Liver (tissue), 10 donors: ENCODE data around the gene TUBG2. TPM values are rescaled to one million over a fixed set of nuclear protein-coding genes. Genes with fewer than 3 reads are reported as not detected.

Experiments used
- DNase-seq: peaks from one replicate; pipeline ENCODE4 v3.0.0-alpha.2; 2017; ENCODE audit warnings: low spot score
- H3K27ac ChIP-seq, 2 donors: one replicate each; pipeline ENCODE4 v1.7.0; 2013; ENCODE audit warnings: inconsistent platforms in 2 of 2, low read length in 2 of 2, control low read depth in 1 of 2, low read depth in 1 of 2, mild to moderate bottlenecking in 1 of 2
- H3K27me3 ChIP-seq, 4 donors: one replicate each; pipeline versions ENCODE4 v1.6.1 to v1.7.0; 2013; ENCODE audit warnings: low read length in 3 of 4, inconsistent platforms in 1 of 4, mild to moderate bottlenecking in 1 of 4, moderate library complexity in 1 of 4; ENCODE audit not compliant: control insufficient read depth in 4 of 4, insufficient read depth in 4 of 4
- H3K36me3 ChIP-seq, 4 donors: one replicate each; pipeline versions ENCODE4 v1.6.1 to v1.7.0; 2013; ENCODE audit warnings: low read length in 3 of 4, mild to moderate bottlenecking in 3 of 4, low read depth in 1 of 4, moderate library complexity in 1 of 4; ENCODE audit not compliant: control insufficient read depth in 4 of 4, insufficient read depth in 3 of 4
- H3K4me1 ChIP-seq, 4 donors: one replicate each; pipeline versions ENCODE4 v1.6.1 to v1.7.0; 2013; ENCODE audit warnings: low read length in 3 of 4, mild to moderate bottlenecking in 3 of 4, moderate library complexity in 1 of 4; ENCODE audit not compliant: control insufficient read depth in 4 of 4, insufficient read depth in 4 of 4
- H3K4me3 ChIP-seq, 3 donors: one replicate each; pipeline versions ENCODE4 v1.6.1 to v1.7.0; 2013; ENCODE audit warnings: low read length in 3 of 3, control low read depth in 1 of 3, low read depth in 1 of 3, mild to moderate bottlenecking in 1 of 3
- H3K9ac ChIP-seq, 2 donors: one replicate each; pipeline ENCODE4 v1.7.0; 2013; ENCODE audit warnings: low read length in 2 of 2, mild to moderate bottlenecking in 2 of 2, moderate library complexity in 2 of 2, control low read depth in 1 of 2, low read depth in 1 of 2
- H3K9me3 ChIP-seq, 4 donors: one replicate each; pipeline versions ENCODE4 v1.6.1 to v1.7.0; 2013; ENCODE audit warnings: low read length in 3 of 4; ENCODE audit not compliant: control insufficient read depth in 4 of 4
- EGR1 ChIP-seq, 2 donors: IDR thresholded peaks; 2 replicates each; pipeline ENCODE4 v1.6.1; 2016 to 2018; ENCODE audit warnings: antibody characterized with exemption in 2 of 2, low read depth in 2 of 2
- FOXA1 ChIP-seq: IDR thresholded peaks from 2 replicates; pipeline ENCODE4 v1.6.1; 2016; ENCODE audit warnings: antibody characterized with exemption
- GABPA ChIP-seq, 2 donors: IDR thresholded peaks in 1 of 2; conservative IDR thresholded peaks in 1 of 2; 2 replicates each; pipeline ENCODE4 v1.6.1; 2016; ENCODE audit warnings: antibody characterized with exemption in 2 of 2, mild to moderate bottlenecking in 1 of 2, moderate library complexity in 1 of 2
- HNF4A ChIP-seq, 2 donors: conservative IDR thresholded peaks; 2 replicates each; pipeline ENCODE4 v1.6.1; 2016; ENCODE audit warnings: antibody characterized with exemption in 2 of 2, mild to moderate bottlenecking in 2 of 2
- HNF4G ChIP-seq: IDR thresholded peaks from 2 replicates; pipeline ENCODE4 v1.6.1; 2016; ENCODE audit warnings: antibody characterized with exemption
- JUND ChIP-seq, 2 donors: IDR thresholded peaks; 2 replicates each; pipeline ENCODE4 v1.6.1; 2016; ENCODE audit warnings: antibody characterized with exemption in 2 of 2
- NR2F2 ChIP-seq: IDR thresholded peaks from 2 replicates; pipeline ENCODE4 v1.6.1; 2016; ENCODE audit warnings: antibody characterized with exemption
- RXRA ChIP-seq, 2 donors: IDR thresholded peaks; 2 replicates each; pipeline ENCODE4 v1.6.1; 2017 to 2018; ENCODE audit warnings: antibody characterized with exemption in 2 of 2, mild to moderate bottlenecking in 1 of 2
- SP1 ChIP-seq: IDR thresholded peaks from 2 replicates; pipeline ENCODE4 v1.6.1; 2018; ENCODE audit warnings: antibody characterized with exemption, mild to moderate bottlenecking
- TAF1 ChIP-seq: conservative IDR thresholded peaks from 2 replicates; pipeline ENCODE4 v1.6.1; 2016; ENCODE audit warnings: antibody characterized with exemption, mild to moderate bottlenecking
- YY1 ChIP-seq: IDR thresholded peaks from 2 replicates; pipeline ENCODE4 v1.6.1; 2016; ENCODE audit warnings: antibody characterized with exemption, mild to moderate bottlenecking
- WGBS: extraction: QIAGEN DNeasy Blood & Tissue Kit; methylation state at CpG from one replicate; pipeline ENCODE4 v1.1.7; 2013; 5-methylcytosine and 5-hydroxymethylcytosine counted together
- polyA plus RNA-seq, 2 donors: library from polyadenylated mRNA; stranded (reverse) in 1 of 2; unstranded in 1 of 2; fragments of 200-250 nt in 1 of 2; fragments of >200 nt in 1 of 2; fragmentation: Nextera tagmentation in 1 of 2; extraction: Ambion mirVana in 1 of 2; gene quantifications; one replicate each; pipeline versions ENCODE4 v1.2.1 to v1.2.3, GENCODE V29; 2013 to 2015
- small RNA-seq: library from RNA; depleted of rRNA; stranded (forward); fragments of <200 nt; gene quantifications from one replicate; pipeline ENCODE3, GENCODE V24; 2014
- total RNA-seq, 2 donors: library from RNA; depleted of rRNA; stranded (reverse); fragments of >200 nt; gene quantifications; one replicate each; pipeline ENCODE4 v1.2.3, GENCODE V29; 2014
- TF ChIP-seq, protein P1 (sequence below): IDR thresholded peaks from 2 replicates; pipeline ENCODE4 v1.6.1; 2016; ENCODE audit warnings: antibody characterized with exemption
- TF ChIP-seq, protein P2 (sequence below): fragments of 150-350 bp; IDR thresholded peaks from 2 replicates; pipeline ENCODE4 v1.5.1; 2017; ENCODE audit warnings: improper control_type of control experiment, low read depth, low read length; ENCODE audit not compliant: missing input control
- TF ChIP-seq, protein P3 (sequence below): IDR thresholded peaks from 2 replicates; pipeline ENCODE4 v1.6.1; 2016; ENCODE audit warnings: antibody characterized with exemption
- donor health status: healthy.
- donor health status: healthy.
- donor health status: healthy.
- donor health status: healthy.
- donor health status: healthy.

Gene TUBG2
- total and polyA plus RNA-seq, 4 donors = 1.4 to 10.8 (median 5.0) TPM

GRCh38 chr17:42708588-42708987 lies 49.5 kb downstream of the TUBG2 start:
- Histone ChIP-seq H3K27me3 (no peaks in the 10 kb centered on the region), H3K9me3 (no peaks in the 10 kb centered on the region), H3K27ac (no peak overlapping the region), H3K4me3 (no peak overlapping the region), H3K36me3 (peaks cover 5 to 77% (median 67%) of the 10 kb centered on the region in 4 donors), H3K4me1 (no peaks in the 10 kb centered on the region), H3K9ac (no peak overlapping the region)
- no peak for DNase-seq
- no peak for TF ChIP-seq FOXA1
- TF ChIP-seq YY1 = no peak
- no peak for TF ChIP-seq GABPA (IDR thresholded peaks at IDR 0.05 in 1 of 2, conservative IDR thresholded peaks at IDR 0.05 in 1 of 2)
- TF ChIP-seq, protein P1, sequence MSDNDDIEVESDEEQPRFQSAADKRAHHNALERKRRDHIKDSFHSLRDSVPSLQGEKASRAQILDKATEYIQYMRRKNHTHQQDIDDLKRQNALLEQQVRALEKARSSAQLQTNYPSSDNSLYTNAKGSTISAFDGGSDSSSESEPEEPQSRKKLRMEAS = no peak
- TF ChIP-seq TAF1 = no peak
- TF ChIP-seq JUND (IDR thresholded peaks at IDR 0.05) = no peak
- TF ChIP-seq SP1 = no peak
- 93% methylated on average over 3 of the region's 3 CpGs for WGBS

DNA sequence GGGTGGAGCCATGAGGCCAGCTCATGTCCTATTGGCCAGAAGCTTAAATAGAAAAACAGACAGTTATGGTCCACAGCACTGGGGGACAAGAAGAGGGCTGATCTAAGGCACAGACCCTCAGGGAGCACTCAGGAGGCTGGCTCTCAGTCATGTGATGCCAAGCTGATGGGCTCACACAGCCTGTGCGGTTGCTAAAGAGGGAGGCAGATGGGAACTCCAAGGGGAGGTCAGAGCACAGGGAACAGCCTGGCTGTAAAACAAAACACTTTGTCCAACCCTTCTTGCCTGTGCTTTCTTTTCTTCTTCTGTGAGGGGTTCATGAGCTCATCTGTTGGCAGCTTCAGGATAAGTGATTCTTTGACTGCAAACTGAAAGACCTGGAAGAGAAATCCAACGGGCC lies 50.5 kb downstream of the TUBG2 start:
- no peaks in the 10 kb centered on the region for H3K9me3 ChIP-seq
- H3K4me1 ChIP-seq = no peaks in the 10 kb centered on the region
- H3K9ac ChIP-seq = no peak overlapping the region
- WGBS = 79% methylated on average over 2 of the region's 2 CpGs
- H3K27ac ChIP-seq = no peak overlapping the region
- H3K36me3 ChIP-seq = peaks cover 1 to 76% (median 63%) of the 10 kb centered on the region in 4 donors
- TF ChIP-seq EGR1 (IDR thresholded peaks at IDR 0.05; ENCODE audit: low read depth in 2 of 2) (no peak), RXRA (IDR thresholded peaks at IDR 0.05) (no peak), HNF4A (conservative IDR thresholded peaks at IDR 0.05) (no peak), JUND (IDR thresholded peaks at IDR 0.05) (no peak), HNF4G (no peak), SP1 (no peak), NR2F2 (no peak)
- TF ChIP-seq, protein P1 = no peak
- TF ChIP-seq, protein P2, sequence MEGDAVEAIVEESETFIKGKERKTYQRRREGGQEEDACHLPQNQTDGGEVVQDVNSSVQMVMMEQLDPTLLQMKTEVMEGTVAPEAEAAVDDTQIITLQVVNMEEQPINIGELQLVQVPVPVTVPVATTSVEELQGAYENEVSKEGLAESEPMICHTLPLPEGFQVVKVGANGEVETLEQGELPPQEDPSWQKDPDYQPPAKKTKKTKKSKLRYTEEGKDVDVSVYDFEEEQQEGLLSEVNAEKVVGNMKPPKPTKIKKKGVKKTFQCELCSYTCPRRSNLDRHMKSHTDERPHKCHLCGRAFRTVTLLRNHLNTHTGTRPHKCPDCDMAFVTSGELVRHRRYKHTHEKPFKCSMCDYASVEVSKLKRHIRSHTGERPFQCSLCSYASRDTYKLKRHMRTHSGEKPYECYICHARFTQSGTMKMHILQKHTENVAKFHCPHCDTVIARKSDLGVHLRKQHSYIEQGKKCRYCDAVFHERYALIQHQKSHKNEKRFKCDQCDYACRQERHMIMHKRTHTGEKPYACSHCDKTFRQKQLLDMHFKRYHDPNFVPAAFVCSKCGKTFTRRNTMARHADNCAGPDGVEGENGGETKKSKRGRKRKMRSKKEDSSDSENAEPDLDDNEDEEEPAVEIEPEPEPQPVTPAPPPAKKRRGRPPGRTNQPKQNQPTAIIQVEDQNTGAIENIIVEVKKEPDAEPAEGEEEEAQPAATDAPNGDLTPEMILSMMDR = no peak
- TF ChIP-seq, protein P3, sequence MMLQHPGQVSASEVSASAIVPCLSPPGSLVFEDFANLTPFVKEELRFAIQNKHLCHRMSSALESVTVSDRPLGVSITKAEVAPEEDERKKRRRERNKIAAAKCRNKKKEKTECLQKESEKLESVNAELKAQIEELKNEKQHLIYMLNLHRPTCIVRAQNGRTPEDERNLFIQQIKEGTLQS = no peak
- no peaks in the 10 kb centered on the region for H3K27me3 ChIP-seq
- no peak for DNase-seq
- H3K4me3 ChIP-seq = no peak overlapping the region

Small RNA genes within 50 kb of the gene (small RNA-seq; reads per million reads assigned to genes)
- not detected for gene MIR6780A

Other genes with a start within 250 kb of the TUBG2 start
- gene CAVIN1, start 236.0 kb upstream of the TUBG2 start, total RNA-seq = 10 to 100 TPM in 1 of 2 donors, 1 to 10 TPM in 1; 6.7 to 22.2 TPM
- 10 to 100 TPM in 1 of 2 donors, 1 to 10 TPM in 1; 6.5 to 27.0 TPM for gene CAVIN1, start 236.0 kb upstream of the TUBG2 start, polyA plus RNA-seq
- 10 to 100 TPM; 52.5 to 94.6 TPM for gene ATP6V0A1, start 200.4 kb upstream of the TUBG2 start, total RNA-seq
- 10 to 100 TPM; 31.5 to 37.9 TPM for gene ATP6V0A1, start 200.4 kb upstream of the TUBG2 start, polyA plus RNA-seq
- gene NAGLU, start 123.0 kb upstream of the TUBG2 start, total RNA-seq = 10 to 100 TPM; 20.5 to 37.4 TPM
- gene NAGLU, start 123.0 kb upstream of the TUBG2 start, polyA plus RNA-seq = 10 to 100 TPM; 15.5 to 41.2 TPM
- gene HSD17B1, start 106.4 kb upstream of the TUBG2 start, total RNA-seq = 1 to 10 TPM in 1 of 2 donors, under 1 TPM in 1; 0.67 to 1.0 TPM
- 1 to 10 TPM; 1.0 to 1.8 TPM for gene HSD17B1, start 106.4 kb upstream of the TUBG2 start, polyA plus RNA-seq
- gene COASY, start 97.1 kb upstream of the TUBG2 start, total RNA-seq = 10 to 100 TPM; 18.2 to 33.4 TPM
- 10 to 100 TPM; 70.0 to 78.1 TPM for gene COASY, start 97.1 kb upstream of the TUBG2 start, polyA plus RNA-seq
- 10 to 100 TPM; 19.4 to 40.0 TPM for gene MLX, start 92.2 kb upstream of the TUBG2 start, total RNA-seq
- gene MLX, start 92.2 kb upstream of the TUBG2 start, polyA plus RNA-seq = 10 to 100 TPM; 29.2 to 35.1 TPM
- gene PSMC3IP, start 81.6 kb upstream of the TUBG2 start, total RNA-seq = 1 to 10 TPM; 1.3 to 3.0 TPM
- gene PSMC3IP, start 81.6 kb upstream of the TUBG2 start, polyA plus RNA-seq = under 1 TPM; 0.58 to 0.88 TPM
- gene RETREG3, start 49.9 kb upstream of the TUBG2 start, total RNA-seq = 10 to 100 TPM; 41.1 to 44.3 TPM
- gene RETREG3, start 49.9 kb upstream of the TUBG2 start, polyA plus RNA-seq = 10 to 100 TPM in 1 of 2 donors, 1 to 10 TPM in 1; 9.0 to 12.1 TPM
- gene TUBG1, start 49.6 kb upstream of the TUBG2 start, total RNA-seq = 10 to 100 TPM; 12.5 to 51.1 TPM
- 10 to 100 TPM; 26.3 to 28.0 TPM for gene TUBG1, start 49.6 kb upstream of the TUBG2 start, polyA plus RNA-seq
- gene PLEKHH3, start 17.7 kb downstream of the TUBG2 start, total RNA-seq = 1 to 10 TPM; 4.2 to 8.5 TPM
- 10 to 100 TPM in 1 of 2 donors, 1 to 10 TPM in 1; 7.4 to 10.3 TPM for gene PLEKHH3, start 17.7 kb downstream of the TUBG2 start, polyA plus RNA-seq
- gene CCR10, start 22.6 kb downstream of the TUBG2 start, total RNA-seq = under 1 TPM; 0.05 to 0.42 TPM
- under 1 TPM; 0.17 to 0.44 TPM for gene CCR10, start 22.6 kb downstream of the TUBG2 start, polyA plus RNA-seq
- gene CNTNAP1, start 23.2 kb downstream of the TUBG2 start, total RNA-seq = under 1 TPM; 0.70 to 0.75 TPM
- gene CNTNAP1, start 23.2 kb downstream of the TUBG2 start, polyA plus RNA-seq = under 1 TPM; 0.08 to 0.50 TPM
- 10 to 100 TPM; 15.4 to 18.3 TPM for gene EZH1, start 85.8 kb downstream of the TUBG2 start, total RNA-seq
- gene EZH1, start 85.8 kb downstream of the TUBG2 start, polyA plus RNA-seq = 1 to 10 TPM; 4.3 to 6.3 TPM
- 1 to 10 TPM in 1 of 2 donors, under 1 TPM in 1; 0.92 to 2.9 TPM for gene RAMP2, start 101.9 kb downstream of the TUBG2 start, total RNA-seq
- gene RAMP2, start 101.9 kb downstream of the TUBG2 start, polyA plus RNA-seq = 10 to 100 TPM in 1 of 2 donors, 1 to 10 TPM in 1; 7.3 to 17.2 TPM
- gene VPS25, start 114.2 kb downstream of the TUBG2 start, total RNA-seq = 10 to 100 TPM; 40.9 to 43.0 TPM
- gene VPS25, start 114.2 kb downstream of the TUBG2 start, polyA plus RNA-seq = 10 to 100 TPM; 58.9 to 65.7 TPM
- gene WNK4, start 121.3 kb downstream of the TUBG2 start, total RNA-seq = 1 to 10 TPM in 1 of 2 donors, under 1 TPM in 1; 0.33 to 7.5 TPM
- under 1 TPM; 0.40 to 0.60 TPM for gene WNK4, start 121.3 kb downstream of the TUBG2 start, polyA plus RNA-seq
- gene COA3, start 139.4 kb downstream of the TUBG2 start, total RNA-seq = 10 to 100 TPM; 62.3 to 74.1 TPM
- 100 to 1,000 TPM; 132 to 294 TPM for gene COA3, start 139.4 kb downstream of the TUBG2 start, polyA plus RNA-seq
- gene CNTD1, start 139.6 kb downstream of the TUBG2 start, total RNA-seq = under 1 TPM in 1 of 2 donors, not detected in 1; 0.93 TPM
- under 1 TPM; 0.28 to 0.89 TPM for gene CNTD1, start 139.6 kb downstream of the TUBG2 start, polyA plus RNA-seq
- gene BECN1, start 165.0 kb downstream of the TUBG2 start, total RNA-seq = 10 to 100 TPM; 47.6 to 64.1 TPM
- gene BECN1, start 165.0 kb downstream of the TUBG2 start, polyA plus RNA-seq = 10 to 100 TPM; 37.7 to 44.2 TPM
- gene PSME3, start 174.1 kb downstream of the TUBG2 start, total RNA-seq = 10 to 100 TPM; 25.0 to 46.7 TPM
- gene PSME3, start 174.1 kb downstream of the TUBG2 start, polyA plus RNA-seq = 10 to 100 TPM; 33.0 to 55.3 TPM
- gene AOC2, start 185.3 kb downstream of the TUBG2 start, total RNA-seq = 1 to 10 TPM in 1 of 2 donors, under 1 TPM in 1; 0.33 to 2.4 TPM
- gene AOC2, start 185.3 kb downstream of the TUBG2 start, polyA plus RNA-seq = under 1 TPM; 0.17 to 0.50 TPM
- gene AOC3, start 191.9 kb downstream of the TUBG2 start, total RNA-seq = 1 to 10 TPM; 2.4 to 6.9 TPM
- gene AOC3, start 191.9 kb downstream of the TUBG2 start, polyA plus RNA-seq = 10 to 100 TPM in 1 of 2 donors, 1 to 10 TPM in 1; 2.0 to 18.2 TPM
- gene G6PC1, start 241.5 kb downstream of the TUBG2 start, total RNA-seq = 100 to 1,000 TPM in 1 of 2 donors, 10 to 100 TPM in 1; 23.8 to 271 TPM
- gene G6PC1, start 241.5 kb downstream of the TUBG2 start, polyA plus RNA-seq = 100 to 1,000 TPM in 1 of 2 donors, 10 to 100 TPM in 1; 84.7 to 144 TPM